Activated CD8-positive, alpha-beta memory T cell treated with anti-CD3 and anti-CD28 coated beads, Interleukin-2, amount 50 U/mL, for 24 hours (primary cell): ENCODE data around the gene NALCN.

ENCODE experiments used
- DNase-seq: peaks from one replicate; pipeline ENCODE4 v3.0.0-alpha.2; 2020; ENCODE audit errors: extremely low read depth

NALCN gene

GRCh38 chr13:101123028-101123427 lies 293.3 kb downstream of the NALCN start:
- DNase-seq = no peak

- DNase-seq = no peak
These were observed 294.7 kb downstream of the NALCN start for GRCh38 chr13:101121608-101122007.

- DNase-seq = no peak
These were observed 296.3 kb downstream of the NALCN start for GRCh38 chr13:101120007-101120406.

- DNase-seq = no peak
These were observed 299.5 kb downstream of the NALCN start for GRCh38 chr13:101116826-101117225.

GRCh38 chr13:101116341-101116740 lies 300.0 kb downstream of the NALCN start:
- no peak for DNase-seq

- DNase-seq = no peak
These were observed 300.5 kb downstream of the NALCN start for GRCh38 chr13:101115762-101116171.

GRCh38 chr13:101111894-101112293 lies 304.4 kb downstream of the NALCN start:
- DNase-seq = no peak

GRCh38 chr13:101109005-101109404 lies 307.3 kb downstream of the NALCN start:
- no peak for DNase-seq

- no peak for DNase-seq
These were observed 317.4 kb downstream of the NALCN start for GRCh38 chr13:101098873-101099272.

GRCh38 chr13:101092985-101093384 lies 323.3 kb downstream of the NALCN start:
- DNase-seq = no peak

- DNase-seq = no peak
These were observed 326.0 kb downstream of the NALCN start for GRCh38 chr13:101090287-101090686.

GRCh38 chr13:101085551-101085950 lies 330.8 kb downstream of the NALCN start:
- DNase-seq = no peak

GRCh38 chr13:101082441-101082840 lies 333.9 kb downstream of the NALCN start:
- DNase-seq = no peak

- no peak for DNase-seq
These were observed 335.7 kb downstream of the NALCN start for GRCh38 chr13:101080616-101081015.

GRCh38 chr13:101065329-101065728 lies 351.0 kb downstream of the NALCN start:
- no peak for DNase-seq

GRCh38 chr13:101059793-101060192 lies 356.5 kb downstream of the NALCN start:
- DNase-seq = no peak

GRCh38 chr13:101058841-101059240 lies 357.5 kb downstream of the NALCN start:
- DNase-seq = no peak

- DNase-seq = no peak
These were observed 362.8 kb downstream of the NALCN start for GRCh38 chr13:101053301-101054093.

GRCh38 chr13:101049166-101049850 lies 367.0 kb downstream of the NALCN start:
- DNase-seq = no peak

- no peak for DNase-seq
These were observed 379.8 kb downstream of the NALCN start for GRCh38 chr13:101036546-101036945.

- no peak for DNase-seq
These were observed 381.1 kb downstream of the NALCN start for GRCh38 chr13:101035119-101035620.

GRCh38 chr13:101026736-101027398 lies 389.4 kb downstream of the NALCN start:
- DNase-seq = no peak

- DNase-seq = no peak
These were observed 390.0 kb downstream of the NALCN start for GRCh38 chr13:101026328-101026727.
